T-helper 1 cell treated with Interleukin-12 subunit alpha and Interleukin-12 subunit beta and Interleukin-4 antibody, amounts not matched to agents 30 ng/mL and 1 ng/mL, for 36 hours (primary cell): ENCODE data around the gene POTEB. TPM values are rescaled to one million over a fixed set of nuclear protein-coding genes. Genes with fewer than 3 reads are reported as not detected.
"Not testable (repeated sequence)": the region's sequence is repeated elsewhere in the genome, so short reads cannot be mapped to it uniquely, and the experiment has no call there.

Experiments
- intact Hi-C: fragments of 100-400 bp; cut with micrococcal nuclease; formaldehyde crosslinking; loops from one replicate; pipeline ENCODE4 v1.15.1; 2024
- total RNA-seq: library from RNA; stranded (reverse); gene quantifications from 2 replicates; pipeline ENCODE4 v1.2.3, GENCODE V29; 2022

POTEB gene
- not detected in 2 replicates for total RNA-seq

DNA sequence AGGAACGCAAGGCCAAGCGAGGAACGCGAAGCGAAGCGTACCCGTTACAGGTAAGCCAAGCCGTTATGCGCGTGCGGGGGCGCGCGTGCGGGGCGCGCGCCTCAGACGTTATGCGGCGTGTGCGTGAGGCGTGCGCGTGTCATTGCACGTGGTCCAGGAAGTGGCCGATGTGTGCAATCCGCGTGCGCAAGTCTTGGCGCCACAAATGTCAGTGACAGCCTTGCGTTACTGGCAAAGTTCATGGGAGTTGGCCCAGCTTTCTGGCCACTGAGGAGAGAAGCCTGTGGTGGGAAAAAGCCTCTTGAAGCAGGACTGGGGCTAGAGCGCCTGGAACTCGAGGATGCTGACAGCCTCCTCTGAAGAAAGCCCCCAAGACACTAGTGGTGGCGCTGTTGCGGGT lies at the start of gene POTEB:
Gene POTEB (minus strand): TSS at position 101 of the 400 bp plus-strand sequence. CDS start 489 bp downstream, outside the sequence.
- intact Hi-C loops = not testable (repeated sequence)

DNA sequence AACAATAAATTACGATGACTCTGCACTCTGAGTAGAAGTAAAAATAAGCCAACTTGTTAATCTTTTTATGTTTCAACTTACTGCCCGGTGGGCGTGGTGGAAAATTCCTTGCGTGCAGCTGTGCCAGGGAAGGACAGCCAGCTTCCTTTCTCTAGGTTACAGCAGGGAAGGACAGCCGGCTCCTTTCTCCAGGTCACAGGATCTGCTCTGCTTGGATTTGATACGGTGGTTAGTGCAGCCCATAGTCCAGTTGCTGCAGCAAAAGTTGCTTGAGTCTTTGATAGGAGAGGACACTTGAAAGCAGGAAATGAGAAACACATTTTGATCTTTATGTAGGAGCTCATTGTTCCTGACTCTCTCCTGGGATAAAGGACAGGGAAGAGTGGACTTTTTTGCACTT lies 13.4 kb upstream of the POTEB start:
- intact Hi-C loops = not testable (repeated sequence)

DNA sequence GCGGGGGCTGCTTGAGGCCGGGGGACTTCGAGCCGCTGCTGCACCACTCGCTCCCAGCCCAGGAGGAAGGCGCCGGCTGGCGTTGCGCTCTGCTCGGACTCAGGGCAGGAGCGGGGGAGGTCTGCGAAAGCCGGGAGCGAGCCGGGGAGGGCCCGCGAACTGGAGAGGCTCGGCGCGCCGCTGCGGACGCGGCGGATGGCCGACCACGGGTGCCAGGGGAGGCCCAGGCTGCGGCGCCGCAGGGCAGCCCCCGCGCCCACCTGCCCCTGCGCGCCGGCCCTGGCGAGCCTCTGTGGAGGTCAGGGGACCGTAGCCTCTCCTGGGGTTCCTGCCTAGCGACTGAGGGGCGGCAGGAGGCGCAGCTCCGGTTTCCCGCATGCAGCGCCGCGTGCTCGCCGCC lies 12.0 kb upstream of the POTEB start:
- intact Hi-C loops = not testable (repeated sequence)

DNA sequence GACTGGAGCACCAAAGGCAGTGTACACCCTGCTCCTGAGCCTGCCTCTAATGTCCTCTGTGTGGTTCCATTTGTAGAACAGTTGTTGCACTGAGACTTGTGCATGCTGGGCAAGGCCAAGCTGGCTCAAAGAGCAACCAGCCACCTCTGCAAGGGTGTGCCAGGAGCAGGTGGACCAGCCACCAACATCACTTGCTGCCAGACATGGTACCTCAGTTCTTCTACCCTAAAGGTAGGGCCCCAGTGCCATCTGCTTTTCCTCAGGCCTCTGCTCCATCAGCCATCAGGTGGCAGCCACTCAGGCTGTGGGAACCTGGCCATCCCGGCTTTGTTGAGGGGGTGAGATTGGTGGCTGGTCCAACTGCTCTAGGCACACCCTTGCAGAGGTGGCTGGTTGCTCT lies 38.7 kb downstream of the POTEB start:
- intact Hi-C loops = not testable (repeated sequence)

Other genes starting within 250 kb of the POTEB start
- gene OR4M2, start 202.8 kb upstream of the POTEB start, total RNA-seq = not detected in 2 replicates